Measurements from ENCODE around the gene SLC16A8.

DNA sequence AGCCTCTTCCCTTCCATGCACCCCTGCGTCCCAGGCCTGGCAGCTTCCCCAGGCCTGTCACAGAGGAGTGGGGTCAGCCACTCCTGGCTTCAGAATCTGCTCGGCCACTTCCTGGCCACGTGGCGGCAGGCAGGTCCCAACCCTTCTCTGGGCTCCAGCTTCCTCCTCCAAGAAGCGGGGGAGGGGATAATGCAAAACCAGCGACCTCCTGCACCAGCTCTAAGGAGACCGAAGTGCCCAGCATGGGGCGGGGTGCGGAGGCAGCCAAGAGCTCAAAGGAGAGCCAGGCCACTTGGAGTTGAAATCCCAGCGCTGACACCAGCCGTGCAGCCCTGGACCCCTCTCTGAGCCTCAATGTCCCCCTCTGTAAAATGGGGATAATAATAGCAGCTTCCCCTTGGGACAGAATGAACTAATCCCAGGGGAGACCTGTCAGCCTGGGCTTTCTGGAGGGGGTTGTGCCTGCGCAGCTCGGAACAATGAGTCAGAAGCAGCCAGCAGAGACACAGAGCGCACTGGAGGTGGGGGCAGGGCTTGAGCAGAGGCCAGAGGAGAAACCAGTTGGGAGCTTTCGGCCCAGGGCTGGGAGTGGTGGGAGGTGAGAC, 49.6 kb downstream of the SLC16A8 start:
- no peak for TF ChIP-seq EZH2 (IDR thresholded peaks at IDR 0.05)
- no peak for TF ChIP-seq POLR2AphosphoS5 (IDR thresholded peaks at IDR 0.05; ENCODE audit: borderline replicate concordance, low read depth, low read length)
